HCT116 (cell line): Measurements from ENCODE around the gene SCAF4.
"Not testable (repeated sequence)": the region's sequence is repeated elsewhere in the genome, so short reads cannot be mapped to it uniquely, and the experiment has no call there.

ENCODE experiments used
- EGR1 ChIP-seq: IDR thresholded peaks from 2 replicates; pipeline ENCODE4 v1.6.1; 2012; ENCODE audit warnings: low read depth
- ELF1 ChIP-seq: IDR thresholded peaks from 2 replicates; pipeline ENCODE4 v1.6.1; 2012; ENCODE audit warnings: low read depth, borderline replicate concordance
- EZH2 ChIP-seq: fragments of 200-600 bp; sonication (generic); IDR thresholded peaks from 2 replicates; pipeline ENCODE4 v1.6.1; 2017; ENCODE audit warnings: antibody characterized with exemption, mixed run types
- FOSL1 ChIP-seq: IDR thresholded peaks from 2 replicates; pipeline ENCODE4 v1.6.1; 2012; ENCODE audit warnings: low read depth
- JUND ChIP-seq: IDR thresholded peaks from 2 replicates; pipeline ENCODE4 v1.6.1; 2012
- POLR2A ChIP-seq: IDR thresholded peaks from 2 replicates; pipeline ENCODE4 v1.7.0; 2011; ENCODE audit warnings: borderline replicate concordance; ENCODE audit not compliant: insufficient read depth, insufficient read length; ENCODE audit errors: extremely low read depth
- POLR2AphosphoS5 ChIP-seq: IDR thresholded peaks from 2 replicates; pipeline ENCODE4 v1.6.1; 2011; ENCODE audit warnings: mild to moderate bottlenecking, low read depth, low read length, moderate library complexity
- SIN3A ChIP-seq: IDR thresholded peaks from 2 replicates; pipeline ENCODE4 v1.6.1; 2012; ENCODE audit warnings: low read depth
- TCF7L2 ChIP-seq: IDR thresholded peaks from 2 replicates; pipeline ENCODE4 v1.7.0; 2011; ENCODE audit warnings: borderline replicate concordance, inconsistent platforms; ENCODE audit not compliant: insufficient read depth, insufficient read length; ENCODE audit errors: extremely low read depth
- YY1 ChIP-seq: IDR thresholded peaks from 2 replicates; pipeline ENCODE4 v1.6.1; 2011; ENCODE audit warnings: low read length, low read depth, moderate library complexity, mild to moderate bottlenecking; ENCODE audit not compliant: insufficient replicate concordance; ENCODE audit errors: extremely low read depth
- TF ChIP-seq, protein P1 (sequence below), 3 experiments: fragments of 200-600 bp in 1 of 3; sonication (generic) in 1 of 3; IDR thresholded peaks in 2 of 3; conservative IDR thresholded peaks in 1 of 3; 2 replicates each; pipeline ENCODE4 v1.5.1; 2012 to 2017; ENCODE audit warnings: low read depth in 2 of 3, low read length in 2 of 3, antibody characterized with exemption in 1 of 3, borderline replicate concordance in 1 of 3, control low read depth in 1 of 3, mild to moderate bottlenecking in 1 of 3, mixed read lengths in 1 of 3, mixed run types in 1 of 3, moderate library complexity in 1 of 3; ENCODE audit not compliant: insufficient read depth in 1 of 3

DNA sequence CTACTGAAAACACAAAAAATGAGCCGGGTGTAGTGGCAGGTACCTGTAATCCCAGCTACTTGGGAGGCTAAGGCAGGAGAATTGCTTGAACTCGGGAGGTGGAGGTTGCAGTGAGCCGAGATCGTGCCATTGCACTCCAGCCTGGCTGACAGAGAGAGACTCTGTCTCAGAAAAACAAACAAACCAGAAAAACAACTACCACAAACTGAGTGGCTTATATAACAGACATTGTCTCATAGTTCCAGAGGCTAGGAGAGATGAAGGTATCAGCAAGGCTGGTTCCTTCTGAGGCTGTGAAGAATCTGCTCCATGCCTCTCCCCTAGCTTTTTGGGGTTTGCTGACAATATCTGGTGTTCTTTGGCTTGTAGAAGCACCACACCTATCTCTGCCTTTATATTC, 80.4 kb downstream of the SCAF4 start:
- TF ChIP-seq EZH2, EGR1, ELF1, POLR2A, POLR2AphosphoS5, SIN3A, YY1, JUND, TCF7L2, FOSL1: not testable (repeated sequence)
- TF ChIP-seq, protein P1, sequence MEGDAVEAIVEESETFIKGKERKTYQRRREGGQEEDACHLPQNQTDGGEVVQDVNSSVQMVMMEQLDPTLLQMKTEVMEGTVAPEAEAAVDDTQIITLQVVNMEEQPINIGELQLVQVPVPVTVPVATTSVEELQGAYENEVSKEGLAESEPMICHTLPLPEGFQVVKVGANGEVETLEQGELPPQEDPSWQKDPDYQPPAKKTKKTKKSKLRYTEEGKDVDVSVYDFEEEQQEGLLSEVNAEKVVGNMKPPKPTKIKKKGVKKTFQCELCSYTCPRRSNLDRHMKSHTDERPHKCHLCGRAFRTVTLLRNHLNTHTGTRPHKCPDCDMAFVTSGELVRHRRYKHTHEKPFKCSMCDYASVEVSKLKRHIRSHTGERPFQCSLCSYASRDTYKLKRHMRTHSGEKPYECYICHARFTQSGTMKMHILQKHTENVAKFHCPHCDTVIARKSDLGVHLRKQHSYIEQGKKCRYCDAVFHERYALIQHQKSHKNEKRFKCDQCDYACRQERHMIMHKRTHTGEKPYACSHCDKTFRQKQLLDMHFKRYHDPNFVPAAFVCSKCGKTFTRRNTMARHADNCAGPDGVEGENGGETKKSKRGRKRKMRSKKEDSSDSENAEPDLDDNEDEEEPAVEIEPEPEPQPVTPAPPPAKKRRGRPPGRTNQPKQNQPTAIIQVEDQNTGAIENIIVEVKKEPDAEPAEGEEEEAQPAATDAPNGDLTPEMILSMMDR (IDR thresholded peaks at IDR 0.05 in 2 of 3, conservative IDR thresholded peaks at IDR 0.05 in 1 of 3; ENCODE audit: borderline replicate concordance in 1 of 3, insufficient read depth in 1 of 3, low read depth in 2 of 3, low read length in 2 of 3), result not testable (repeated sequence)
